HL-60 (cell line): Measurements from ENCODE around the gene MINDY3.

Experiments used
- CTCF ChIP-seq: IDR thresholded peaks from one replicate; pipeline ENCODE4 v1.5.1; 2011; ENCODE audit warnings: low read length, control low read depth, inconsistent platforms; ENCODE audit not compliant: insufficient read depth
- POLR2AphosphoS5 ChIP-seq: IDR thresholded peaks from 2 replicates; pipeline ENCODE4 v1.6.1; 2012; ENCODE audit warnings: low read depth
- REST ChIP-seq: IDR thresholded peaks from 2 replicates; pipeline ENCODE4 v1.6.1; 2012; ENCODE audit warnings: low read depth; ENCODE audit not compliant: insufficient replicate concordance
- SPI1 ChIP-seq: IDR thresholded peaks from 2 replicates; pipeline ENCODE4 v1.6.1; 2012; ENCODE audit warnings: low read depth, mild to moderate bottlenecking, borderline replicate concordance

GRCh38 chr10:15758618-15759017 is 101.7 kb downstream of the MINDY3 start:
- no peak for TF ChIP-seq CTCF
- no peak for TF ChIP-seq POLR2AphosphoS5
- TF ChIP-seq REST = no peak
- no peak for TF ChIP-seq SPI1
